CD4-positive, alpha-beta T cell treated with Interleukin-17A for 1 hour (primary cell): Measurements from ENCODE around the gene CNTNAP5.

Experiments
- DNase-seq: peaks from one replicate; pipeline ENCODE4 v3.0.0-alpha.2; 2020

The CNTNAP5 gene

GRCh38 chr2:124836416-124836815 lies 811.3 kb downstream of the CNTNAP5 start:
- no peak for DNase-seq

DNA sequence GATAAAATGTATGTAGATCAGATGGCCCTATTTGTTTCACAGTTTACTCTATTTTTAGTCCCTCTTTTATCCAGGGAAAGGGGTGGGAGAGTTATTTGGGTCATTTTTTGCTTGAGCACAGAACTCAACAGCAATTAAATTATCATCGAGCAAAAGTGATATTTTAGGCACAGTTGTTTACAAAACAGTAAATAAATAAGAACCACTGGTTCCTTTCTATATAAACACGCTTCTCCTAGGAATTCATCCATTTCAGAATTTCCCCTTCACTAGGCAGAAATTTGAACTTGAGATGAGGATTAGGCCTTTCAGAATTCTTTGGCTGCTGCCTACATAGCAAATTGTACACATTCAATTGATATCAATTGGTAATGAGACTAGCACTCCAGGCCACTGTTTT lies 812.4 kb downstream of the CNTNAP5 start:
- no peak for DNase-seq

GRCh38 chr2:124838406-124838805 lies 813.3 kb downstream of the CNTNAP5 start:
- DNase-seq, result no peak

DNA sequence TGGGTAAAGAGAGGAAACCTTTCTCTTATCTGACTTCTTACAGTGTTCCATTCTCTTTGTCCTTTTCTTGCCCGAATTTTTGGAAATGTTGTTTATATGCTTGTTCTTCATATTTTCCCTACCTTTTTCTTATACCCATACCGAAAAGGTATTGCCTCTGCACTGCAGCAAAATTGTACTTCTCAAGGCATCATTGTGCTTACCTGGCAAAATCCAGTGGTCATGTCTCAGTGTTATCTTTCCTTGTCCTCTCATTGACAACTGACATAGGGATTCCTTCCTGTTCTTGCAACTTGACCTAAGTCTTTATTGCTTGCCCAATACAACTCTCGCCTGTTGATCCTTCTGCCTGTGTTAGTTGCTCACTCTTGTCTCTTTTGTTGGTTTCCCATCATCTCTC lies 842.2 kb downstream of the CNTNAP5 start:
- DNase-seq, result no peak

- no peak for DNase-seq
Measured at GRCh38 chr2:124874219-124874618, 849.1 kb downstream of the CNTNAP5 start.

DNA sequence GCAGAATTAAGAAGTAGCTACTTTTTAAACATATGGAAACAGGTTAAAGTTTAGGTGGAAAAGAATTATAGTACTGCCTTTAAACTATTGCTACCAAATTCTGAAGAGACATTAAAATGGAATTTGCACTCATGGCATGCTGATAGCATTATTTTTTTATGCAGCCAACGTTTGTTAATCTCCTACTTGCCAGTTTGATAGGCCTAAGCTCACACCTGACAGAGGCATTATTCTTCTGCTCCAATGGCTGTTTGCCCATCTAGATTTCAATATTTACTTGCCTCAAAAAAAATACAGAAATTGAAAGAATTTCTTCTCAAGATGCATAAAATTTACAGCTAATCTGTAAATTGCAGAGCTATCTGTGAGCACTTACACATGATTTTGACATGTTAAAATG lies 849.6 kb downstream of the CNTNAP5 start:
- DNase-seq, result no peak

DNA sequence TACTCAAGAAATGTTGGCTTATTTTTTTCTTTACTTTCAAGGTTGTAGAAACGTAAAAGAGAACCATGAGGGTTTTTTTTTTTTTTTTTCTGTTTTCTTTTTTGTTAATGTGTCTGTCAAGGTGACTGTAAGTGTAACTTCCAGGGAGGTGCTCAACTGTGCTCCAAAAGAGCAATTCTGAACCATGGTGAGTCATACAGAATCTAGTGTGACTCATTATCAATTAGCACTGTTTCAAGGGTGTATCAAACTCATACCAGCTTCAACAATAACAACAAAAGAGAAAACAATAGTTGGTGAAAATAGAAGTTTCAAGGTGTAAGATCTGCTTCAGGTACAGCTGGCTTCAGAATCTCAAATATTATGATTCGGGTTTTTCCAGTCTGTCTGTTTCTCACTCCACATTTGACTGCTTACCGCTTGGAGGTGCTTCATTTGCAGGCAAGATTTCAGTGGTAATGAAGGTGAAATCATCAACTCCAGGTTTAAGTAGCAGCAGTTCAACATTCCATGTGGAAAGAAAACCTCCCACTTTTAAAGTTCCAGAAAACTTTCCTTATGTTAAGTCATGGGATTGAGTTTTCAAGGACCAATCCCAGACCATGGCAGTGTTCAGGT lies 850.6 kb downstream of the CNTNAP5 start:
- DNase-seq, result no peak

- no peak for DNase-seq
Measured at GRCh38 chr2:124877141-124877577, 852.1 kb downstream of the CNTNAP5 start.

GRCh38 chr2:124879640-124880039 lies 854.6 kb downstream of the CNTNAP5 start:
- DNase-seq, result no peak

- no peak for DNase-seq
Measured at GRCh38 chr2:124880995-124881394, 855.9 kb downstream of the CNTNAP5 start.

DNA sequence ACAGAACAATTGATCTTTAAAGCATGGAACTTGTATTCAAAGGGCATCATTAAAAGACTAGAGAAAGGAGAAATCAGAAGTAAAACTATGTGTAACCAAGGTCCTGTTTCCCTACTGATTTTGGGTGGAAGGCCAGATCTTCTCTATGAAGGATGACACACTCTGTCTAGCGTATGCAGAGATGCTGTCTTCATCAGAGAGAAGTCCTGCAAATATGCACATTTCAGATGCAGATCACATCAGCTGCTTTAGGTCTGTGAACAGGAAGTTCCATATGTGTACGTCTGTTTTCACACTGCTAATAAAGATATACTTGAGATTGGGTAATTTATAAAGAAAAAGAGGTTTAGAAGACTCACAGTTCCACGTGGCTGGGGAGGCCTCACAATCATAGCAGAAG lies 857.3 kb downstream of the CNTNAP5 start:
- DNase-seq, result no peak

GRCh38 chr2:124883595-124883994 lies 858.5 kb downstream of the CNTNAP5 start:
- no peak for DNase-seq

- no peak for DNase-seq
Measured at GRCh38 chr2:124884315-124884714, 859.2 kb downstream of the CNTNAP5 start.

- no peak for DNase-seq
Measured at GRCh38 chr2:124886216-124886615, 861.1 kb downstream of the CNTNAP5 start.

DNA sequence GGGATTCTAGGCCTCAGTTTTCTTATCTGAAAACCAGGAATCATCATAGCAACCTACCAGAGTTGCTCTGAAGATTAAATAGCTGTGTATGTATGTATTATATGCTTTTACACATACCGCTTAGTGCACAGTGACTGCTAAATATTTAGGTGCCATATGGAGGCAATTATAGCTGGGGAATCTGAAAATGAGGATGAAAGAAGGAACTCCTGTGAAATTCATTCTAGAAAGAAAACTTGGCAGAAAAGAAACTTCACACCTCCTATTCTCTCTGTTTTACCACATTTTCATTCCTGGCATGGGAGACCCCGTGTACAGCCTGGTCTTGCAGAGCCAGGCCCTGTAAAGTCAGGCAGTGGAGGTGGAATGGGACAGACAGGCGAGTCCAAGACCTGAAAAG lies 862.4 kb downstream of the CNTNAP5 start:
- no peak for DNase-seq

DNA sequence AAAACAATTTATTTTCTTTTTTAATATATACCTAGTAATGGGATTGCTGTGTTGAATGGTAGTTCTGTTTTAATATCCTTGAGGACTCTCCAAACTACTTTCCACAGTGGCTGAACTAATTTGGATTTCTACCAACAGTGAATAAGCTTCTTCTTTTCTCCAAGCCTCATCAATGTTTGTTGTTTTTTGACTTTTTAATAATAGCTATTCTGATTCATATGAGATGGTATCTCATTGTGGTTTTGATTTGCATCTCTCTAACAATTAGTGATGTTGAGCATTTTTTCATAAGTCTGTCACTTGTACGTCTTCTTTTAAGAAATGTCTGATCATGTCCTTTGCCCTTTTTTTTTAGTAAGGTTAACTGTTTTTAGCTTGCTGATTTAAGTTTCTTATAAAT lies 863.3 kb downstream of the CNTNAP5 start:
- DNase-seq, result no peak

- DNase-seq, result no peak
Measured at GRCh38 chr2:124894199-124894598, 869.1 kb downstream of the CNTNAP5 start.

DNA sequence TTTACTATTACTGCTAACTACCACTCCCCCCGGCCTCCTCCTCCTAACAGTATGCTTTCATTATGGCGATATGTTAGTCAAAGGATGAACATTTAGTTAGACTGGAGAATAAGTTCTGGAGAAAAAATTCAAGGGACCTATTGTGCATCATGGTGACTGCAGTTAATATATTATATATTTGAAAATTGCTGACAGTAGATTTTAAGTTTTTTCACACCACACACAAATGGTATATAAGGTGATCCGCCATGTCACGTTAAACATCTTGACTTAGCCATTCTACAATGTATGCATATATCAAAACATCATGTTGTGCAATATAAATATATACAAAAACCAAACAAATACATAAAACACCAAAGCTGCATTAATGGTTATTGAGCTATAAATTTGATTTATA lies 873.7 kb downstream of the CNTNAP5 start:
- DNase-seq, result no peak

DNA sequence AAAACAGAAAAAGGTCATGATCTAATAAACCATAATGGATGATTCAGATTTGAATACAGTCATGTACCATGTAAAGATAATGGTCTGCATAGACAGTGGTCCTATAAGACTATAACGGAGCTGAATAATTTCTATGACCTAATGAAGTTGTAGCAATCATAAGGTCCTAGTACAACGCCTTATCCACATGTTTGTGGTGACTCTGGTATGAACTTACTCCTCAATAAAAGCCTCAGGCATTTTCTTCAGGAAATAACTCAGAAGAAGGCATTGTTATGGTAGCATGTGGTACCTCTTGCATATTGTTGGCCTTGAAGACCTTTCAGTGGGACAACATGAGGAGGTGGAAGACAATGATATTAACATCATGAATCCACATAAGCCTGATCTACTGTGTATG lies 883.3 kb downstream of the CNTNAP5 start:
- DNase-seq, result no peak

GRCh38 chr2:124911560-124911959 lies 886.5 kb downstream of the CNTNAP5 start:
- no peak for DNase-seq

- no peak for DNase-seq
Measured at GRCh38 chr2:124913868-124914267, 888.8 kb downstream of the CNTNAP5 start.

DNA sequence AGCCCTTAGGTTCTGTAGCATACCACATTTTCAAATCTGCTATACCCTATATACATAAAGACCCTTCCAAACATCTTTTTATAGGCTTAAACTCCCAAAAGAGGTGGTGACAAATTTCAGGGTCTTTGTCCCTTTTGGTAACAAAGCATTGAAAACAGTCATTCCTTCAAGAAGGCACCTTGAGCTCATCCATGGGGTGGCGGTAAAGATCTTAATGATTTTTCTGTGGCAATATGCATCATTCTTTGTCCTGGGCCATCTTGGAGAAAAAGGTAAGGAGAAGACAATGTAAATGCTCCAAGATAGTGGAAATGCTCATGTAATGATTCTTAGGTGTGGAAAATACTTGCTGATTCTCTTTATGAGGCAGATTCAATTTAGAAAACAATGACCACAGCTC lies 890.5 kb downstream of the CNTNAP5 start:
- no peak for DNase-seq

DNA sequence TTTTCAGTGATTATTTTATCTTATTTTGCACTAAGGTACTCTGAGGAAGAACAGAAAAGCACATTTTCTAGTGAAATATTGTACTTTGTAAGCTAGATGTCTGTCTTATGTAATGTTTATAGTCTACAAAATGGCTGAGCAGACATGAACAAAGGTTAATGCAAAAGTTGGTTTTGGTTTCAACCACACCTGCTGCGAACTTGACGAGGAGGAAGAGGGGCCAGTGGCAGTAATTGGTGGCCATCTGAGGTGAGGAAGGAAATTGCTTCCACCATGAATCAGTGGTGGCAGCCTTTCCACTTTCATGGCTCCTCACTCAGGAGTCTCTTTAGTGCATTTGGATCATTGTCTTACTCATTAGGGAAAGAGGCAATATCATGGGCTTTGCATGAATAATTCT lies 894.2 kb downstream of the CNTNAP5 start:
- DNase-seq, result no peak

GRCh38 chr2:124920448-124920847 lies 895.4 kb downstream of the CNTNAP5 start:
- no peak for DNase-seq

GRCh38 chr2:124921191-124921590 lies 896.1 kb downstream of the CNTNAP5 start:
- DNase-seq, result no peak

GRCh38 chr2:124923097-124923496 lies 898.0 kb downstream of the CNTNAP5 start:
- DNase-seq, result no peak
